ENCODE measurements around the gene LCNL1. TPM values are rescaled to one million over a fixed set of nuclear protein-coding genes. Genes with fewer than 3 reads are reported as not detected.

LCNL1 gene
- total and polyA plus RNA-seq, 2 of the 13 experiments (the other 11 are each of a cell fraction or from before 2014, with no cell fraction given), result not detected

DNA sequence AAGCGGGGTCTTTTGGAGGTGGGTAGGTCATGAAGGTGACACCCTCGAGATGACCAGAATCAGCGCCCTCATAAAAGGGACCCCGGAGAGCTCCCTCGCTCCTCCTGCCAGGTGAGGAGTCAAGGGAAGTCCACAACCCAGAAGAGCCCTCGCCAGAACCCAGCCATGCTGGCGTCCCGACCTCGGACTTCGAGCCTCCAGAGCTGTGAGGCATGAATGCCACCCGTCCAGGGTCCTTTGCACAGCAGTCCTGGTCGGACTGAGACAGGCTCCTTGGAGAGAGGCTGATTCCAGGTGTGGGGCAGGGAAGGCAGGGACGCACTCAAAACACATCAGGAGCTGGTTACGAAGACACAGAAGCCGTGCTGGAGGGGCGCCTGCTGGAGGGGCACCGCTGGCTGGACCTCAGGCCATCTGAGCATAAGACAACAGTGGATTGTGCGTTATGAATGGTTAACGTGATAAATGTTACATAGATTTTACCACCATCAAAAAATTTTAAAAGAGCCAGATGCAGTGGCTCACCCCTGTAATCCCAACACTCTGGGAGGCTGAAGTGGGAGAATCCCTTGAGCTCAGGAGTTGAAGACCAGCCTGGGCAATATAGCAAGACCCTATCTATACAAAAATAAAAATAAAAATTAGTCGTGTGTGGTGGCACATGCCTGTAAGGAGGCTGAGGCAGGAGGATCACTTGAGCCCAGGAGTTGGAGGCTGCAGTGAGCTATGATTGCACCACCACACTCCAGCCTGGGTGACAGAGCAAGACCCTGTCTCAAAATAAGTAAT, 19.3 kb downstream of the LCNL1 start (continued):
- TF ChIP-seq, protein P1, sequence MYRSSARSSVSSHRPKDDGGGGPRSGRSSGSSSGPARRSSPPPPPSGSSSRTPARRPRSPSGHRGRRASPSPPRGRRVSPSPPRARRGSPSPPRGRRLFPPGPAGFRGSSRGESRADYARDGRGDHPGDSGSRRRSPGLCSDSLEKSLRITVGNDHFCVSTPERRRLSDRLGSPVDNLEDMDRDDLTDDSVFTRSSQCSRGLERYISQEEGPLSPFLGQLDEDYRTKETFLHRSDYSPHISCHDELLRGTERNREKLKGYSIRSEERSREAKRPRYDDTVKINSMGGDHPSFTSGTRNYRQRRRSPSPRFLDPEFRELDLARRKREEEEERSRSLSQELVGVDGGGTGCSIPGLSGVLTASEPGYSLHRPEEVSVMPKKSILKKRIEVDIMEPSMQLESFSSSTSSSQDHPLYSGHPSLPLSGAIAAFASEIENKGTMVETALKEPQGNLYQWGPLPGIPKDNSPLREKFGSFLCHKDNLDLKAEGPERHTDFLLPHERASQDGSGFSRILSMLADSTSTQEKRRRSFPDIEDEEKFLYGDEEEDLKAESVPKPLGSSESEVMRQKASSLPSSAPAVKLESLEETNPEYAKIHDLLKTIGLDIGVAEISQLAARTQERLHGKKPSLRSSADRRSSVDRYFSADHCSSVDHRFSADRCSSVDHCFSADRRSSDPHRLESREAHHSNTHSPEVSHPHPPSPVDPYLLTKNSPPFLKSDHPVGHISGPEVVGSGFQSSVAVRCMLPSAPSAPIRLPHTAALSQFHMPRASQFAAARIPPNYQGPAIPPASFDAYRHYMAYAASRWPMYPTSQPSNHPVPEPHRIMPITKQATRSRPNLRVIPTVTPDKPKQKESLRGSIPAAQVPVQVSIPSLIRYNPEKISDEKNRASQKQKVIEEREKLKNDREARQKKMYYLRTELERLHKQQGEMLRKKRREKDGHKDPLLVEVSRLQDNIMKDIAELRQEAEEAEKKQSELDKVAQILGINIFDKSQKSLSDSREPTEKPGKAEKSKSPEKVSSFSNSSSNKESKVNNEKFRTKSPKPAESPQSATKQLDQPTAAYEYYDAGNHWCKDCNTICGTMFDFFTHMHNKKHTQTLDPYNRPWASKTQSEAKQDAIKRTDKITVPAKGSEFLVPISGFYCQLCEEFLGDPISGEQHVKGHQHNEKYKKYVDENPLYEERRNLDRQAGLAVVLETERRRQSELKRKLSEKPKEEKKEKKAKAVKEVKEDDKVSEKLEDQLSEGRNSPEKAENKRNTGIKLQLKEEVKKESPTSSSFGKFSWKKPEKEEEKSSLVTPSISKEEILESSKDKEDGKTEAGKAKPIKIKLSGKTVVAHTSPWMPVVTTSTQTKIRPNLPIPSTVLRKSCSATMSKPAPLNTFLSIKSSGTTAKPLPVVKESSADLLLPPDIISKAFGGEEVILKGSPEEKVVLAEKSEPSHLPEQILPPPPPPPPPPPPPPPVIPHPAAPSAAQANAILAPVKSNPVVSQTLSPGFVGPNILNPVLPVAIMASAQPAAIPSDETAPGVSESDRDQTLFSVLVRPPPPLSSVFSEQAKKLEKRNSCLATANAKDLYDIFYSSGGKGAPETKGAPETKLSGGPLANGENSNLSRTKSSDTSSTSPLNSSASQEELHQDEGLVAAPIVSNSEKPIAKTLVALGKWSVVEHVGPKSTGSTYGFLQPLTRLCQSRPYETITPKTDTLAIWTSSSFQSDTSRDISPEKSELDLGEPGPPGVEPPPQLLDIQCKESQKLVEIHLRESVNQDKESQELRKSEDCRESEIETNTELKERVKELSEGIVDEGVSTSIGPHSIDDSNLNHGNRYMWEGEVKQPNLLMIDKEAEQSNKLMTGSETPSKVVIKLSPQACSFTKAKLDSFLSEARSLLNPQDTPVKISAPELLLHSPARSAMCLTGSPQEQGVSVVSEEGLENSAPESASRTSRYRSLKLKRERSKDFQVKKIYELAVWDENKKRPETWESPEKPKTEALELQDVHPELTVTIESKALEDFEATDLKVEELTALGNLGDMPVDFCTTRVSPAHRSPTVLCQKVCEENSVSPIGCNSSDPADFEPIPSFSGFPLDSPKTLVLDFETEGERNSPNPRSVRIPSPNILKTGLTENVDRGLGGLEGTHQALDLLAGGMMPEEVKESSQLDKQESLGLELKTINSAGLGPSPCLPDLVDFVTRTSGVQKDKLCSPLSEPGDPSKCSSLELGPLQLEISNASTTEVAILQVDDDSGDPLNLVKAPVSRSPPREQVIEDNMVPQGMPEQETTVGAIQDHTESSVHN (CRISPR knock-in tag; IDR thresholded peaks at IDR 0.05), result no peak
- TF ChIP-seq HDAC2 (CRISPR knock-in tag; IDR thresholded peaks at IDR 0.05) (0 out of 2 replicates have a peak, but pooled peaks have one; percentile 13), ZNF260 (CRISPR knock-in tag; IDR thresholded peaks at IDR 0.05; ENCODE audit: borderline replicate concordance, low read depth) (no peak), SP2 (CRISPR knock-in tag; IDR thresholded peaks at IDR 0.05) (no peak), YEATS2 (CRISPR knock-in tag; IDR thresholded peaks at IDR 0.05; ENCODE audit: borderline replicate concordance) (peak; percentile 25; the same call in 1 of the 2 replicates), ZNF143 (CRISPR knock-in tag; IDR thresholded peaks at IDR 0.05) (no peak), BCL6 (CRISPR knock-in tag; IDR thresholded peaks at IDR 0.05) (no peak), ZNF230 (CRISPR knock-in tag; IDR thresholded peaks at IDR 0.05) (no peak), MIXL1 (CRISPR knock-in tag; IDR thresholded peaks at IDR 0.05) (no peak), SOX13 (IDR thresholded peaks at IDR 0.05) (no peak), SOX13 (CRISPR knock-in tag; conservative IDR thresholded peaks at IDR 0.05 in 1 of 2, IDR thresholded peaks at IDR 0.05 in 1 of 2) (no peak), ZNF792 (CRISPR knock-in tag; IDR thresholded peaks at IDR 0.05) (no peak), POLR2AphosphoS2 (IDR thresholded peaks at IDR 0.05; ENCODE audit: low read depth, low read length) (no peak), SP1 (IDR thresholded peaks at IDR 0.05) (no peak), SP1 (CRISPR knock-in tag; IDR thresholded peaks at IDR 0.05) (no peak), ZKSCAN1 (IDR thresholded peaks at IDR 0.05; ENCODE audit: low read length) (no peak)
- TF ChIP-seq, protein P2, sequence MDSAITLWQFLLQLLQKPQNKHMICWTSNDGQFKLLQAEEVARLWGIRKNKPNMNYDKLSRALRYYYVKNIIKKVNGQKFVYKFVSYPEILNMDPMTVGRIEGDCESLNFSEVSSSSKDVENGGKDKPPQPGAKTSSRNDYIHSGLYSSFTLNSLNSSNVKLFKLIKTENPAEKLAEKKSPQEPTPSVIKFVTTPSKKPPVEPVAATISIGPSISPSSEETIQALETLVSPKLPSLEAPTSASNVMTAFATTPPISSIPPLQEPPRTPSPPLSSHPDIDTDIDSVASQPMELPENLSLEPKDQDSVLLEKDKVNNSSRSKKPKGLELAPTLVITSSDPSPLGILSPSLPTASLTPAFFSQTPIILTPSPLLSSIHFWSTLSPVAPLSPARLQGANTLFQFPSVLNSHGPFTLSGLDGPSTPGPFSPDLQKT (CRISPR knock-in tag; IDR thresholded peaks at IDR 0.05; ENCODE audit: borderline replicate concordance), result no peak
- TF ChIP-seq, protein P3, sequence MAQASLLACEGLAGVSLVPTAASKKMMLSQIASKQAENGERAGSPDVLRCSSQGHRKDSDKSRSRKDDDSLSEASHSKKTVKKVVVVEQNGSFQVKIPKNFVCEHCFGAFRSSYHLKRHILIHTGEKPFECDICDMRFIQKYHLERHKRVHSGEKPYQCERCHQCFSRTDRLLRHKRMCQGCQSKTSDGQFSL (CRISPR knock-in tag; IDR thresholded peaks at IDR 0.05), result no peak
- TF ChIP-seq, protein P4, sequence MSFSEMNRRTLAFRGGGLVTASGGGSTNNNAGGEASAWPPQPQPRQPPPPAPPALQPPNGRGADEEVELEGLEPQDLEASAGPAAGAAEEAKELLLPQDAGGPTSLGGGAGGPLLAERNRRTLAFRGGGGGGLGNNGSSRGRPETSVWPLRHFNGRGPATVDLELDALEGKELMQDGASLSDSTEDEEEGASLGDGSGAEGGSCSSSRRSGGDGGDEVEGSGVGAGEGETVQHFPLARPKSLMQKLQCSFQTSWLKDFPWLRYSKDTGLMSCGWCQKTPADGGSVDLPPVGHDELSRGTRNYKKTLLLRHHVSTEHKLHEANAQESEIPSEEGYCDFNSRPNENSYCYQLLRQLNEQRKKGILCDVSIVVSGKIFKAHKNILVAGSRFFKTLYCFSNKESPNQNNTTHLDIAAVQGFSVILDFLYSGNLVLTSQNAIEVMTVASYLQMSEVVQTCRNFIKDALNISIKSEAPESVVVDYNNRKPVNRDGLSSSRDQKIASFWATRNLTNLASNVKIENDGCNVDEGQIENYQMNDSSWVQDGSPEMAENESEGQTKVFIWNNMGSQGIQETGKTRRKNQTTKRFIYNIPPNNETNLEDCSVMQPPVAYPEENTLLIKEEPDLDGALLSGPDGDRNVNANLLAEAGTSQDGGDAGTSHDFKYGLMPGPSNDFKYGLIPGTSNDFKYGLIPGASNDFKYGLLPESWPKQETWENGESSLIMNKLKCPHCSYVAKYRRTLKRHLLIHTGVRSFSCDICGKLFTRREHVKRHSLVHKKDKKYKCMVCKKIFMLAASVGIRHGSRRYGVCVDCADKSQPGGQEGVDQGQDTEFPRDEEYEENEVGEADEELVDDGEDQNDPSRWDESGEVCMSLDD (CRISPR knock-in tag; IDR thresholded peaks at IDR 0.05; ENCODE audit: borderline replicate concordance), result no peak
